Stimulated activated CD8-positive, alpha-beta memory T cell treated with anti-CD3 and anti-CD28 coated beads, Interleukin-4, amount 100 ng/mL, for 48 hours (primary cell): Measurements from ENCODE around the gene TUSC1.
A peak's percentile ranks its signal among the peaks of the same experiment; 100 is the strongest.
"Not testable (repeated sequence)": the region's sequence is repeated elsewhere in the genome, so short reads cannot be mapped to it uniquely, and the experiment has no call there.

Experiments used
- DNase-seq: peaks from one replicate; pipeline ENCODE4 v3.0.0-alpha.2; 2020

TUSC1 gene

GRCh38 chr9:25678147-25678666 lies at the start of gene TUSC1:
TSS of gene TUSC1 (minus strand) at chr9:25678444. CDS start at chr9:25678312, 132 bp downstream.
- peak; percentile 26 for DNase-seq

GRCh38 chr9:25726871-25727410 lies 48.7 kb upstream of the TUSC1 start:
- DNase-seq = no peak

GRCh38 chr9:25724424-25724823 lies 46.2 kb upstream of the TUSC1 start:
- DNase-seq = no peak

- DNase-seq = no peak
Measured at GRCh38 chr9:25716220-25716872, 38.1 kb upstream of the TUSC1 start.

- DNase-seq = no peak
Measured at GRCh38 chr9:25709941-25710340, 31.7 kb upstream of the TUSC1 start.

GRCh38 chr9:25704800-25705199 lies 26.6 kb upstream of the TUSC1 start:
- DNase-seq = no peak

GRCh38 chr9:25703701-25704357 lies 25.6 kb upstream of the TUSC1 start:
- DNase-seq = no peak

- DNase-seq = no peak
Measured at GRCh38 chr9:25702536-25702935, 24.3 kb upstream of the TUSC1 start.

- not testable (repeated sequence) for DNase-seq
Measured at GRCh38 chr9:25700899-25701298, 22.7 kb upstream of the TUSC1 start.

- no peak for DNase-seq
Measured at GRCh38 chr9:25700430-25700829, 22.2 kb upstream of the TUSC1 start.

GRCh38 chr9:25691786-25692185 lies 13.5 kb upstream of the TUSC1 start:
- no peak for DNase-seq

- no peak for DNase-seq
Measured at GRCh38 chr9:25684321-25684720, 6.1 kb upstream of the TUSC1 start.

GRCh38 chr9:25681266-25681665 lies 3.0 kb upstream of the TUSC1 start:
- no peak for DNase-seq

- no peak for DNase-seq
Measured at GRCh38 chr9:25678846-25679360, 659 bp upstream of the TUSC1 start.

GRCh38 chr9:25677301-25678146 lies 720 bp downstream of the TUSC1 start:
- DNase-seq = peak; percentile 26

- not testable (repeated sequence) for DNase-seq
Measured at GRCh38 chr9:25675858-25676257, 2.4 kb downstream of the TUSC1 start.

GRCh38 chr9:25658571-25658970 lies 19.7 kb downstream of the TUSC1 start:
- no peak for DNase-seq

GRCh38 chr9:25654417-25654816 lies 23.8 kb downstream of the TUSC1 start:
- no peak for DNase-seq

- no peak for DNase-seq
Measured at GRCh38 chr9:25648116-25648515, 30.1 kb downstream of the TUSC1 start.

- no peak for DNase-seq
Measured at GRCh38 chr9:25636026-25636425, 42.2 kb downstream of the TUSC1 start.

GRCh38 chr9:25629231-25629630 lies 49.0 kb downstream of the TUSC1 start:
- no peak for DNase-seq
